ENCODE data around the gene RAB37. TPM values are rescaled to one million over a fixed set of nuclear protein-coding genes. Genes with fewer than 3 reads are reported as not detected.

Gene RAB37
- total and polyA plus RNA-seq, 2 of the 13 experiments (the other 11 are each of a cell fraction or from before 2014, with no cell fraction given): 0.91 to 3.7 TPM

DNA sequence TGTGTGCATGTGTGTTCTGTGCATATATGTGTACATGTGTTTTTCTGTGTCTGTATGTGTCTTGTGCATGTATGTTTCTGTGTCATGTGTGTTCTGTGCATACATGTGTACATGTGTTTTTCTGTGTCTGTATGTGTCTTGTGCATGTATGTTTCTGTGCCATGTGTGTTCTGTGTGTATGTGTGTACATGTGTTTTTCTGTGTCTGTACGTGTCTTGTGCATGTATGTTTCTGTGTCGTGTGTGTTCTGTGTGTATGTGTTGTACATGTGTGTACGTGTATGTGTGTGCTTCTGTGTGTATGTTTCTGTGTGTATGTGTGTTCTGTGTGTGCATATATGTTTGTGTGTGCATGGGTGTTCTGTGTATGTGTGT lies 8.4 kb upstream of the RAB37 start (continued):
- TF ChIP-seq, protein P1, sequence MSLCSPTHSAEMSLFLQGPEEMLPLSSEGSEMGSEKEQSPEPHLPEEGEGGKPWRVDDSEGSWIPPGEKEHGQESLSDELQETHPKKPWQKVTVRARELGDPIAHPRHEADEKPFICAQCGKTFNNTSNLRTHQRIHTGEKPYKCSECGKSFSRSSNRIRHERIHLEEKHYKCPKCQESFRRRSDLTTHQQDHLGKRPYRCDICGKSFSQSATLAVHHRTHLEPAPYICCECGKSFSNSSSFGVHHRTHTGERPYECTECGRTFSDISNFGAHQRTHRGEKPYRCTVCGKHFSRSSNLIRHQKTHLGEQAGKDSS (CRISPR knock-in tag; IDR thresholded peaks at IDR 0.05; ENCODE audit: borderline replicate concordance, low read depth): no peak
- no peak for TF ChIP-seq FOXJ3 (CRISPR knock-in tag; IDR thresholded peaks at IDR 0.05; ENCODE audit: borderline replicate concordance)
- no peak for TF ChIP-seq SMC3 (IDR thresholded peaks at IDR 0.05; ENCODE audit: low read length)
- no peak for TF ChIP-seq ZSCAN5A (CRISPR knock-in tag; IDR thresholded peaks at IDR 0.05; ENCODE audit: borderline replicate concordance)
- TF ChIP-seq ZBTB43 (CRISPR knock-in tag; conservative IDR thresholded peaks at IDR 0.05): no peak
- TF ChIP-seq RERE (CRISPR knock-in tag; IDR thresholded peaks at IDR 0.05; ENCODE audit: low read depth): no peak
- no peak for TF ChIP-seq ZNF773 (CRISPR knock-in tag; IDR thresholded peaks at IDR 0.05; ENCODE audit: borderline replicate concordance)
- TF ChIP-seq IKZF1 (IDR thresholded peaks at IDR 0.05): peak; percentile 99
- no peak for TF ChIP-seq NFE2L2 (IDR thresholded peaks at IDR 0.05; ENCODE audit: low read length)
- TF ChIP-seq ZNF232 (CRISPR knock-in tag; IDR thresholded peaks at IDR 0.05; ENCODE audit: borderline replicate concordance): no peak
- TF ChIP-seq FOXK2 (IDR thresholded peaks at IDR 0.05): 0 out of 2 replicates have a peak, but pooled peaks have one; percentile 37
- TF ChIP-seq SP1 (IDR thresholded peaks at IDR 0.05): peak; percentile 67; the same call in 1 of the 2 replicates
- TF ChIP-seq SP1 (CRISPR knock-in tag; IDR thresholded peaks at IDR 0.05): no peak
- no peak for TF ChIP-seq RBM22 (optimal IDR thresholded peaks at IDR 0.05; ENCODE audit: low read length)
- no peak for TF ChIP-seq ZNF775 (CRISPR knock-in tag; IDR thresholded peaks at IDR 0.05; ENCODE audit: borderline replicate concordance)
- TF ChIP-seq ARNT (IDR thresholded peaks at IDR 0.05): peak; percentile 77; the same call in 1 of the 2 replicates
- no peak for TF ChIP-seq CBX2 (IDR thresholded peaks at IDR 0.05; ENCODE audit: low read depth, low read length)
- no peak for TF ChIP-seq CBX2 (CRISPR knock-in tag; IDR thresholded peaks at IDR 0.05; ENCODE audit: low read depth)
- no peak for TF ChIP-seq TGIF2 (CRISPR knock-in tag; IDR thresholded peaks at IDR 0.05)
- no peak for TF ChIP-seq ZNF564 (CRISPR knock-in tag; IDR thresholded peaks at IDR 0.05)
- TF ChIP-seq, protein P2, sequence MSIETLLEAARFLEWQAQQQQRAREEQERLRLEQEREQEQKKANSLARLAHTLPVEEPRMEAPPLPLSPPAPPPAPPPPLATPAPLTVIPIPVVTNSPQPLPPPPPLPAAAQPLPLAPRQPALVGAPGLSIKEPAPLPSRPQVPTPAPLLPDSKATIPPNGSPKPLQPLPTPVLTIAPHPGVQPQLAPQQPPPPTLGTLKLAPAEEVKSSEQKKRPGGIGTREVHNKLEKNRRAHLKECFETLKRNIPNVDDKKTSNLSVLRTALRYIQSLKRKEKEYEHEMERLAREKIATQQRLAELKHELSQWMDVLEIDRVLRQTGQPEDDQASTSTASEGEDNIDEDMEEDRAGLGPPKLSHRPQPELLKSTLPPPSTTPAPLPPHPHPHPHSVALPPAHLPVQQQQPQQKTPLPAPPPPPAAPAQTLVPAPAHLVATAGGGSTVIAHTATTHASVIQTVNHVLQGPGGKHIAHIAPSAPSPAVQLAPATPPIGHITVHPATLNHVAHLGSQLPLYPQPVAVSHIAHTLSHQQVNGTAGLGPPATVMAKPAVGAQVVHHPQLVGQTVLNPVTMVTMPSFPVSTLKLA (IDR thresholded peaks at IDR 0.05): peak; percentile 97

Measured in HepG2 (cell line).